Amygdala (tissue), 56 donors: Measurements from ENCODE around the gene GPS1.

Experiments used
- DNase-seq, 56 donors: peaks; one replicate each; lab custom pipeline; 2025; lab: John Stamatoyannopoulos, UW

The GPS1 gene

GRCh38 chr17:82051776-82052637 lies at the start of gene GPS1, which contains the start of gene RFNG:
GPS1 (plus strand) TSS chr17:82051898; CDS start chr17:82051932, 34 bp downstream.
RFNG (minus strand) TSS chr17:82051811; CDS start chr17:82051766, 45 bp downstream.
- peak in 50 of 56 donors; percentile 8 to 83 (median 52) for DNase-seq

- DNase-seq, result peak in 1 of 56 donors; percentile 24
Measured at GRCh38 chr17:82003411-82004381, 48.0 kb upstream of the GPS1 start.

DNA sequence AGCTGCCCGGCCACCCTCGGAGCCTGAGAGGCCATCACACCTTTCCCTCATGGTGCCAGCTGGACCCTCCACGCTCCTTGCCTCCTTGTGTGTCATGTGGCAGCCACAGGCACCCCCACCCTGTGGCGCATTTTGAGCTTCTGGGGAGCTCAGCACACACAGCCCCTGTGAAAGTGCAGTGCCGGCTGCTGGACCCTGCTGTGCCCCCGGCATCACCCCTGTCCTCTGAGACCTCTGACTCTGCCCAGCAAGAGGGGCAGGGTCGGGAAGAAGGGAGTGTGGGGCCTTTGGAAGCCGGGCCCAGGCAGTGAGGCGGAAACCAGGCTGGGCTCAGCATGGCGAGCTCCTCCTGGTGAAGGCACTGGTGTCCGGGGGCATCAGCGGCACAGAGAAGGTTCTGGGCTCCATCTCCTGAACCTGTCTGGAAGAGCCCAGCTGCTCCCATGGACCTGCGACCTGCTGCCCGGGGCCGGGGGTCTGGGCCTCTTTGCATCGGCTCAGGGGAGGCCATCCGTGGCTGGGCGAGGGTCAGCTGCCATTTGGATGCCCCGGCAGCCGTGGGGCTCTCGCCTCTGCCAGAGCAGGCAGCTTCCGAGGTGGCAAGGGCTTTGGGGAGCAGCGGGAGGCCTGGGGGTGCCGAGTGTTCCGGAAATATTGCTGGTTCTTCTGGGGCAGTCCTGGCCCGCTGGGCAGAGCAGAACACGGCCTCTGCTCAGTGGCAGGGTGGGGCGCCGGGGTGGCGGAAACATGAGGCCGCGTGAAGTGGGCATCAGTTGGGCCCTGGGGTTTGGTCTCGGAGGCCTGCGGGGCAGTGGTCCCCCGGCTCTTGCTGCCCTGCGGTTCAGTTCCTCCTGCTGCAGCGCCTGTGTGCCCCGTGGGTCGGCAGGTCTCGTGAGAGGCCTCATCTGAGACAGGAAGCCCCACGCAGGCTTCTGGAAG lies 46.9 kb upstream of the GPS1 start:
- no peak for DNase-seq

GRCh38 chr17:82005701-82006348 lies 45.9 kb upstream of the GPS1 start:
- no peak for DNase-seq

DNA sequence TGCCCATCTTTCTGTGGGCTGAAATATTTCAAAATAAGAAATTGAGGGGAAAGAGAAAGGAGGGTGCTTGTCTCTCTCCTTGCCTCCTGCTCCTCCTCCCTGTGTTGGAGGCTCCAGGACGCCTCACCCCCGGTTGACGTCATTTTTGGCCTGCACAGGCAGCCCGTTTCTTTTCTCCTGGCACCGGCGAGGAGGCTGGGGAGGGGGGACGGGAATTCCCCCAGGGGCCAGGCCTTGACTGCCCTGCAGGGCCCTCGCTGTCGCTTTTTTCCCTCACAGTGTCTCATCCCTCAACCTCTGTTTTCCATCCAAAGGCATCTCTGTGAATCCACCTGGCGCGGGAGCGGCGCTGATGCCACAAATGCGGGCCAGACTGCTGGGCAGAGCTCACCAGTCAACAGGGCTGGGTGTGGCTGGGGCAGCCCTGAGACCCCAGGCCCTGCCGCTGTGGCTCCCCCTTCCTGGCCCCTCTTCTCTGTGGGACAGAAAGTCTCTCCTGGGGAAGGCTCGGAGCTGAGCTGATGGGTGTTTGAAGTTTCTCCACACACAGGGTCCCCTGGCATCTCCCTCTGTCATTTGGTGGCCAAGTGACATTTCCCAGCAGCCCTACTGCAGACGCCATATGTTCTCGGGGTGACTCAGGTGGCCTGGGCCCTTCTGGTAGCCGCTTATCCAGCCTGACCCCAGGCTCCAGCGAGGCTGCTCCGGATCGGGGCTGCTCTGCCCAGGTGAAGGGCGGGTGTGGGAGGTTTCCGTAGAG lies 45.0 kb upstream of the GPS1 start:
- DNase-seq, result peak in 30 of 56 donors; percentile 7 to 67 (median 40)

GRCh38 chr17:82007228-82007494 lies 44.5 kb upstream of the GPS1 start:
- DNase-seq, result no peak

DNA sequence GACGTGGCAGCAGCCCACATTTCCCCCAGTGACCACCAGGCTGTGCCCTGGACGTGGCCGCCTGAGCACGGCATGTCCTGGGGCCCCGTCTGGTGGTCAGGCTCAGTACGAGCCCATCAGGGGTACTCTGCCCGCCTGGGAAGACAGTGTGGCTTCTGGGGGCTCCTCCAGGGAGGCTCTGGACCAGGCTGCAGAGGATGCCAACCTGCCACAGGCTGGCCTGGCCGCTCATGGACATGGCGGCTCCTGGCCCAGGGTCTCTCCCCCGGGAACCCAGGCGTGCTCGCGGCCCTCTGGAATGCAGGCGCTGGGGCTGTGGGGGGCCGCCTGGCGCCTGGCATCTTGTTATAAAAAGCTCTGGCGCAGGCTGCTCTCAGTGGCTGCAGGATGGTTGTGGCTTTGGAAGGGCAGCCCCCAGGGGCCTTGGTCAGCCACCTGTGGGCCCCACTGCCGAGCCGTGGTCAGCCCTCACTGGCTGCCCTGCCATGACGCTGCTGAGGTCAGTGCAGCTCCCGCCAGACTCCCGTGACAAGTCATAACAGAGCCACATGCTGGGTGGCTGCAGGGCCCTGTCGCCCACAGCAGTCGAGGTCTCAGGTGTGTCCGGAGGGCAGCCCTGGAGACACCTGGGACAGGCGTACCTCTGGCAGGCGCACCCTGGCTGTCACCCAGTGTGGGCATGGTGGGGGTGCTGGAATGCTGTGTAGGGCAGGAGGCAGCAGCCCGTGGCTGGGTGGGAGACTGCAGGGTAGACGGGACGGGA lies 44.0 kb upstream of the GPS1 start:
- DNase-seq, result peak in 3 of 56 donors; percentile 11 to 47 (median 26)

- no peak for DNase-seq
Measured at GRCh38 chr17:82008258-82008940, 43.3 kb upstream of the GPS1 start.

- peak in 3 of 56 donors; percentile 11 to 25 (median 23) for DNase-seq
Measured at GRCh38 chr17:82008941-82009405, 42.7 kb upstream of the GPS1 start.

GRCh38 chr17:82009413-82009812 lies 42.3 kb upstream of the GPS1 start:
- DNase-seq, result no peak

GRCh38 chr17:82010575-82011525 lies 40.8 kb upstream of the GPS1 start:
- no peak for DNase-seq

GRCh38 chr17:82011617-82012187 lies 40.0 kb upstream of the GPS1 start:
- no peak for DNase-seq

DNA sequence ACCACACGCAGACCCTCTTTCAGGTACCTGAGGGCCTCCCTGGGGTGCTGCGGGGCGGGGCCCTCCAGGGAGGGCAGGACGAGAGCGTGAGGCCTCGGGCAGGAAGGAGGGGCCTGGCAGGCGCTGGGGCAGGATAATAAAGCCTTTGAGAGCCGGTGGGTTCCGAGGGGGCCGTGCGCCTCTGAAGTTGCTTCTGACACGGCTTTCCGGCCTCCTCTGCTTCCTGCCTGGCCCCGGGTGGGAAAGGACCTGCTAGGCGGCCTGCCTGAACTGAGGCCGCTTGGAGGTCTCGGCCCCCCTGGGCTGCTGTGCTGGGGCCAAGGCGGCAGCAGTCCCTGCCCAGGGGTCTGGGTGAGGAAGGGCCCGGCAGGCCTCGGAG lies 39.4 kb upstream of the GPS1 start:
- no peak for DNase-seq

GRCh38 chr17:82012640-82013295 lies 38.9 kb upstream of the GPS1 start:
- peak in 1 of 56 donors; percentile 27 for DNase-seq

DNA sequence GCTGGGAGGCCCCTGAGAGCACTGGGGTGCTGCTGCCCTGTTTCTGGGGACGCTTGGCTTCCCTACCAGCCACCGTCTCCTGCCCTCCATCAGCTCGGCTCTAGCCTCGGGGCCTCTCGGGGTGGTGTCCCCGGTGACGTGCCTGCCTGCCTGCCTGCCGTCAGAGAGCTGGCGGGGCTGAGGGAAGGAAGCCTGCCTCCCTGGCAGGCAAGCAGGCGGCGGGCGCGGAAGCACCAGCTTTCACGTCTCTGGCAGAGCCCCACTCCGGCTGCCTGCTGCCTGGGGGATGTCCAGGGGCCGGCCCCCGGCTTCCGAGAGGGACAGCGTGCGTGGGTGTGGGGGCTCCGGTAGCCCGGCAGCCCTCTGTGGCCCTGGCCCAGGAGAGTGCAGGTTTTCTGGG lies 38.4 kb upstream of the GPS1 start:
- DNase-seq, result peak in 29 of 56 donors; percentile 14 to 85 (median 47)
